GM18868 (cell line): ENCODE data around the gene IRF2.
"Not testable (repeated sequence)": the region's sequence is repeated elsewhere in the genome, so short reads cannot be mapped to it uniquely, and the experiment has no call there.

Source experiments
- ATAC-seq: cut with Tn5 transposase; IDR thresholded peaks from one replicate; pipeline ENCODE4 v1.9.1; 2021; ENCODE audit warnings: mild to moderate bottlenecking, moderate library complexity; ENCODE audit not compliant: unreplicated experiment

Gene IRF2

DNA sequence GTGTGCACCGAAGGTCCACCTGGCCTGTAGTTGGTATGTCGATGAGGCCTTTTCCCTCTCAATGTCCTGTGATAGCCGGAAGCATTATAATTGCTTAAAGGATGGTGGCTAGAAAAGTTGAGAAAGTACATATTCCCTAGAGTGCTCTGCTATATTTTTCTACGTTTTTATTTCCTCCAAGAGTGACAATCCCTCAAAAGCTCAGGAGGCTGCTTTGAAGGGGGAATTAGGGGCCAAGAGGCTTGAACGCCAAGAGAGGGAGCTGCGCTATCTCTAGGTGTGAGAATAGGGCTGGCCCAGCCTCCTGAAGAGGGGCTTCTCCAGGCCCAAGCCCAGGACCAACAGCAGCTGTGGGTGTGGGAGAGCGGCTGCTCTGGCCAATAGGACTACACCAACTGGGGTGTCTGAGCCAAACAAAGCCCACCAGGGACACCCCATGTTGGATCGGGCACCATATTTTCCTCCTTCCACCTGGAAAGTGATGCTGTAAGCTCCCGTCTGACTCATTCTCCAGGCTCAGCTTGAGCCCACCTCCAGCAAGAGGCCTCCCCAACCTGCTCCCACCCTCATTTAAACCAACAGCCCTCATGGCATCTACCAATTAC lies 124.0 kb downstream of the IRF2 start:
- ATAC-seq, result no peak

- ATAC-seq, result no peak
Observed at GRCh38 chr4:184349283-184350039, 124.9 kb downstream of the IRF2 start.

DNA sequence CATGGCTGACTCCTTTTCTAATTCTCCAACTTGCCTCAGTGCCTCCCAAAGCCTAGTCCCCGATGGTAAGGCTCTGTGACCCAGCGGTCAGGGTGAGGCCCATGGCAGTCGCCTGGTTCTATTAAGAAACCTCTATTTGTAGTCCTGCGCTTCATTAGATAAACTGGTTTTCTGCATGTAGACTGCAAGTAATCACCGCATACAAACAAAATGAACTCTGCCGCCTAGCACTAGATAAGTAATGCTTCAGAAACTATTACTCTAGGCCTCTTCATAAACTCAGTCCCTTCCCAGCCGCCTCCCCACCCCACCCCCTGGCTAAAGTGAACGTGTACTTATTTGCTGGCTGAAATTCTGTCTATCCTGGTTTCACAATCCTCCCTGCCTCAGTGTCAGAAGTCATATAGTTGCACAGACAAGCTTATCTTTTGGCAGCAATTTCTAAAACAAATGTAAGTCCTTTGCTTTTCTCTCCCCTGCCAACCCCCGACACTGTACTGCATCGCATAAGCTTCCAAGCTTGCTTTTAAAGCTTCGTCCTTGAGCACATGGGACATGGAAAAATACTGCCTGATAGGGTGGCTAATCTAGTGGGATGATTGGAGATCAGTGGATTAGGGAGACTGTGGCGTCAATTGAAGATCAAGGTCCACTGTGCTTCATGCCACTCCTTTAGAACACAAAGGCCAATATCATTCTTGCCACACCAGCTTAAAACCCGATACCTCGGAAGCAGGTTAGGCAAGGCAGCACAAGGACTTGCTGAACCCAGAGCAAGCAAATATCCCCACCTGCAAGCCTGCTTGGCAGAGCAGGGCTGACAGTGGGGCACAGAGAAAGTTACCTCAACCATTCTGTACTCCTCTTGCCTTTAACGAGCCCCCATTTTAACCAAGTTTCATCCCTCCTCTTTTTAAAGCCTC lies 125.8 kb downstream of the IRF2 start:
- ATAC-seq, result no peak

GRCh38 chr4:184347251-184348239 lies 126.8 kb downstream of the IRF2 start:
- peak; percentile 68 for ATAC-seq

- no peak for ATAC-seq
Observed at GRCh38 chr4:184346682-184347081, 127.7 kb downstream of the IRF2 start.

DNA sequence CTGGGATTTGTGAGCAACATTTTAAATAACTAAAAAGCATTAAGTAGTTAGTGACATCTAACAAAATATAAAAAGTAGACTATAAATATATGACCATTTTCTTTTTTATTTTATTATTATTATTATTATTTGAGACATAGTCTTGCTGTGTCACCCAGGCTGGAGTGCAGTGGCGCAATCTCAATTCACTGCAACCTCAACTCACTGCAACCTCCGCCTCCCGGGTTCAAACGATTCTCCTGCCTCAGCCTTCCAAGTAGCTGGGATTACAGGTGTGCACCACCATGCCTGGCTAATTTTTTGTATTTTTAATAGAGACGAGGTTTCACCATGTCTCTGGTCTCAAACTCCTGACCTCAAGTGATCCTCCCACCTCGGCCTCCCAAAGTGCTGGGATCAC lies 128.1 kb downstream of the IRF2 start:
- not testable (repeated sequence) for ATAC-seq

DNA sequence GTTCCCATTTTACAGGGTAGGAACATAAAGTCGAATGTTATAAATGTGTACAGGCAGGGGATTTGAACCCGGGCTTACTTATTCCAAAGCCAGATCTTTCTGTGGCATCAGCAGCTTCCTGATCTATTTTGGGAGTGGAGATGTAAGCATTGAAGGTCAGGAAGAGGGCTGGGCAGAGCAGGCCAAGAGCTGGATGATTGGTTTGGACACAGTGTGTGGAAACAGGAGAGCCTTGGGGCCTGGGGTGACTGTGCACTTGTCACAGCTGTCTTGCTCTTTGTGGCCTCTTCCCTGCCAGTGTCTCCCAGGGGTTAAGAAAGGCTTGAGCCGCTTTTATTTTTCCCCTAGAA lies 128.8 kb downstream of the IRF2 start:
- ATAC-seq, result no peak

- peak; percentile 21 for ATAC-seq
Observed at GRCh38 chr4:184344899-184345572, 129.3 kb downstream of the IRF2 start.

- ATAC-seq, result no peak
Observed at GRCh38 chr4:184344435-184344834, 129.9 kb downstream of the IRF2 start.

- ATAC-seq, result peak; percentile 45
Observed at GRCh38 chr4:184343502-184344177, 130.7 kb downstream of the IRF2 start.

- ATAC-seq, result not testable (repeated sequence)
Observed at GRCh38 chr4:184342857-184343237, 131.5 kb downstream of the IRF2 start.

DNA sequence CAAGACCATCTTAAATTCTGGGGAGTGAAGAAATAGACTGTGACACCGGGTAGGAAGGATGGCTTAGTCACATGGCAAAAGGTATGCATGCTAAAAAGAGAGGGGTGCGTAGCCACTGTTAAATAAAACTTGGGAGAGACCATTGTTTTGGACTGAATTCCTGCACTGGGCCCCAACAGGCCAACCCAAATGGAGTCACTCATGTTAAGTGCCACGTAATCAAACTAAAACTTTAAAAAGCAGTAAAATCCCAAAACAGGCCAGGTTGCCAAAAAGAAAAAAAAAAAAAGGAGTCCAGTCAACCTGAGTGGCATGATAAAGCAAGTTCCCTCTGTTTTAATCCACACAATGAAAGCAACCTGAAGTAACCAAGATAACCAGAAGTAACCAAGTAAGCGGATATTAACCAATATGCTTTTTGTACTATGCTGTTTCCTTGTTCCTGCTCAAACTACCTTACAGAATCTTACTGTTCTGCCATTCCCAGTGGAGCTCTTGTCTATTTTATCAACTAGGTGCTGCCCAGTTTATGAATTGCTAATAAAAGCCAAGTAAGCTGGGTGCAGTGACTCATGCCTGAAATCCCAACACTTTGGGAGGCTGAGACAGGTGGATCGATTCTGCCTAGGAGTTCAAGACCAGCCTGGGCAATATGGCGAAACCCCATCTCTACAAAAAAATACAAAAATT lies 132.0 kb downstream of the IRF2 start:
- ATAC-seq, result no peak

- not testable (repeated sequence) for ATAC-seq
Observed at GRCh38 chr4:184339398-184340193, 134.8 kb downstream of the IRF2 start.

GRCh38 chr4:184337907-184338306 lies 136.4 kb downstream of the IRF2 start:
- no peak for ATAC-seq
